ENCODE data around the gene PLEK2.
"Not testable (repeated sequence)": the region's sequence is repeated elsewhere in the genome, so short reads cannot be mapped to it uniquely, and the experiment has no call there.

Gene PLEK2

DNA sequence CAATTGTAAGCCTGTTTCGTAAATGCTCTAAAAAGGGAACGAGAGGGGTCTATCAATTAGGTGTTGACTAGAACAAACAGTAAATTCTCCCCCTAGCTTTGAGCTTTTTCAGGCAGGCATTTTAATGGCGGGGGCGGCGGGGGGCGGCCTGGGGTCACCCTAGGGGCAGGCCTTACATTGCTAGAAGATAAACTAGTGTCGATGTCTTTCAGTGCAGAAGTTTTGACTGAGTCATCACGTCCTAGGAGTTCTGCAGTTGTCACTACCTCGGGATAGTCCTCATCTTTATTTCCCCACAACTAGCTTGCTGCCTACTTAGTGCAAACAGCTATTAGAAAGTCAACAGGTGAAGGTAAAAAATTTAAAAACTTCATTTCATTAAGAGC is 54.0 kb downstream of the PLEK2 start:
- no peak for DNase-seq

GRCh38 chr14:67357186-67357968 is 54.6 kb downstream of the PLEK2 start:
- DNase-seq = no peak

DNA sequence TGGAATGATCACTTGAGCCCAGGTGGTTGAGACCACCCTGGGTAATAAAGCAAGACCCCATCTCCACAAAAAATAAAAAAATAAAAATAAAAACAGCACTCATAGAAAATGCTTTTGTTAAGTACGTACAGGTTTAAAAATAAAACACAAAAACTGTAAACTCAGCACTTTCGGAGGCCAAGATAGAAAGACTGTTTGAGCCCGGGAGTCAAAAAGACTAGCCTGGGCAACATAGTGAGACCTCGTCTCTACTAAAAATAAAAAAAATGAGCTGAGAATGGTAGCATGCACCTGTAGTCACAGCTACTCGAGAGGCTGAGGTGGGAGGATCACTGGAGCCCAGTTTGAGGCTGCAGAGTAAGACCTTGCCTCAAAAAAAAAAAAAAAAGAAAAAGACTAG is 59.9 kb downstream of the PLEK2 start:
- DNase-seq = no peak

DNA sequence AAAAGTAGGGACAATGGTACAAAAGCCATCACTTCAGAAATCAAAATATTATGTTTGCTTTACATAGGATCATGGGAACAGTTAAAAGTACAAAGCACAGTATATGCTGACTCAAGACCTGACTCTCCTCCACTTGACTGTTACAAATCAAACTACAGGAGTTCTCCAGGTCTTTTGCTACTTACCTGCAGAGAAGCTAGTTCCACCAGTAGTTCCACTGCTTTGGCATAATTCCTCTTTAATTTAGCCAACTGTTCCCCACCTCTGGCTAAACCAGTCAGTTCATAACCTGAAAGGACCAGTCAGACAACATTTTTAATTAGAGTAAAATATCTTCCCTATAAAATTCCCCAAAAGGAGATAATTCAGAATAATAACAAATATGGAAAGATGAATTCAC is 66.4 kb downstream of the PLEK2 start:
- DNase-seq = no peak

GRCh38 chr14:67343601-67344230 is 68.2 kb downstream of the PLEK2 start:
- no peak for DNase-seq

DNA sequence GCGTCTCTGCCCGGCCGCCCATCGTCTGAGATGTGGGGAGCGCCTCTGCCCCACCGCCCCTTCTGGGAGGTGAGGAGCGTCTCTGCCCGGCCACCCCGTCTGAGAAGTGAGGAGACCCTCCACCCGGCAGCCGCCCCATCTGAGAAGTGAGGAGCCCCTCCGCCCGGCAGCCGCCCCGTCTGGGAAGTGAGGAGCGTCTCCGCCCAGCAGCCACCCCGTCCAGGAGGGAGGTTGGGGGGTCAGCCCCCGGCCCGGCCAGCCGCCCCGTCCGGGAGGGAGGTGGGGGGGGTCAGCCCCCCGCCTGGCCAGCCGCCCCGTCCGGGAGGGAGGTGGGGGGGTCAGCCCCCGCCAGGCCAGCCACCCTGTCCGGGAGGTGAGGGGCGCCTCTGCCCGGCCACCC is 70.7 kb downstream of the PLEK2 start:
- DNase-seq = not testable (repeated sequence)

Measured in activated T-cell treated with anti-CD3 and anti-CD28 coated beads for 4 hours (primary cell).